Myocyte (in vitro differentiated cells): ENCODE data around the gene ARL4D. TPM values are rescaled to one million over a fixed set of nuclear protein-coding genes. Genes with fewer than 3 reads are reported as not detected.
"Not testable (repeated sequence)": the region's sequence is repeated elsewhere in the genome, so short reads cannot be mapped to it uniquely, and the experiment has no call there.

Experiments used
- DNase-seq: peaks from one replicate; pipeline ENCODE4 v3.0.0-alpha.2; 2012; ENCODE audit warnings: low read depth
- total RNA-seq: library from RNA; depleted of rRNA; stranded (reverse); fragments of >200 nt; gene quantifications from 2 replicates; pipeline ENCODE4 v1.2.3, GENCODE V29; 2014

ARL4D gene
- total RNA-seq, 1 donor from 2014 or later = 54.6 TPM

DNA sequence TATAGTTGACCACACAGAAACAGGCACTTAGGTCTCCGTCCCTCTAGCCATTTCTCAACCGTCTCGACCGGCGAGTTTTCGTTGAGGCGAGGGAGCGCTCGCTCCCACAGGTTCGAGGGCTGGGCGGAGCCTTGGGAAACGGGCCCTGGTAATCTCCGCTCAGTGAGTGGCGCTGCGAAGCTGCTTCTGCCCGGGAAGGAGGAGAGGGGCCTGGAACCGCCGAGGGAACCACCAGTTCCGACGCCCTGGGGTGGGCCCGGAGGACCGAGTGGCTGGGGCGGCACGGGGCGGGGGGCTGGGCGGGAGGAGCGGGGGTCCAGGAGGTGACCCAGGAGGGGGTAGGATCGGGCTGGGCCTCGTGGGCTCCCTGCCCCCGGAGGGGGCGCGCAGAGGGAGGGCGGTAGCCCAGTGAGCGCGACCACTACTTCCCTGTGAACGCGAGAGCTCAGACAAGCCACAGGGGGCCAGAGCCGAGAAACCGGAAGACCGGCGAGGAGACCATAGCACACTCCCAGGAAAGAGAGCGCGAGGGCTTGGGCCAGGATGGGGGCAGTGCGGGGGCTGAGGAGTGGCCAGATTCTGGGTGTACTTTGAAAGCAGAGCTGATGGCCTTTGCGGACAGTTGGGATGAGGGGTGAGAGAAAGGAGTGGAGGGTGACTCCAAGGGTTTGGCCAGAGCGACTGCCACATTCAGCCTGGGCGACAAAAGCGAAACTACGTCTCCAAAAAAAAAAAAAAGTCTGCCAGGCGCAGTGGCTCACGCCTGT, 29.9 kb upstream of the ARL4D start:
- DNase-seq = peak; percentile 86

DNA sequence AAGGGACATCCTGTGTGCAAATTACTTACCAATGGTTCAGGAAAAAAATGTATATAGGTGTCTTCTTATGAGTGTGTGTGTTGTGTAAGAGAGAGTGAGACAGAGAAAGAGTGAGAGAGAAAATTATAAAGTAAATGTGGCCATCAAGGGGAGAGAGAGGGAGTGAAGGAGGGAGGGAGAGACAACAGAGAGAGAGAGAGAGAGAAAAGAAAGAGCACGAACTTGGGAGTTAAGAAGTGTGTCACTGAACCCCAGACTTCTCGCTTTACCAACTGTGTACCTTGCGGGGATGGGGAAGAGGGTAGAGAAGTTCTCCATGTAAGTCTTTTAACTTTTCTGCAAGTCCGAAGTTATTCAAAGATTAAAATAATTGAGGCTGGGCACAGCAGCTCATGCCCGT, 28.8 kb upstream of the ARL4D start:
- DNase-seq = no peak

DNA sequence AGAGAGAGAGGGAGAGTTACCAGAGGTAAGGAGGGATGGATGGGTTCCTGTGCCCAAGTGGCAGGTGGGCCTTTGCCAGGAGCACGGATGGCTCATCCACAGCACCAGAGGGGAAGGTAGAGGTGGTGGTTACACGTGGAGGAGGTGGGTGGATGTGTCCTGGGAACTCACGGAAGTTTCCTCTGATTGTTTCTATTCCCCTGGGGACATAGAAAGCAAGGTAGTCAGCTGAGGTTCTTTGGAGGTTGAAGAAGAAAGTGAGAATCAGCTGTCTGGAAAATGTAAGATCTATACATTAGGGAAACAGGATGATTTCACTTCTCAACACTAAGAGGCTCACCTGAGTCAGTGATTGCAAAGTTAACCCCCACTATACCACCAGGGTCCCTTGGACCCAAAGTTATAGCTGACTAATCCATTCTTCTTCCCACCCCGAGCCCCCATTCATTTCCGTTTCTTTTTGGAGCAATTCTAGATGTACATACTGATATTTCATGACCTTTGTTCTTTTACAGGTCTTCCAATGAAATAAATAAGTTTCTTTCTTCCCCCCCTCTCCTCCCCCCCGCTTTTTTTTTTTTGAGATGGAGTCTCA, 27.5 kb upstream of the ARL4D start:
- DNase-seq = no peak

DNA sequence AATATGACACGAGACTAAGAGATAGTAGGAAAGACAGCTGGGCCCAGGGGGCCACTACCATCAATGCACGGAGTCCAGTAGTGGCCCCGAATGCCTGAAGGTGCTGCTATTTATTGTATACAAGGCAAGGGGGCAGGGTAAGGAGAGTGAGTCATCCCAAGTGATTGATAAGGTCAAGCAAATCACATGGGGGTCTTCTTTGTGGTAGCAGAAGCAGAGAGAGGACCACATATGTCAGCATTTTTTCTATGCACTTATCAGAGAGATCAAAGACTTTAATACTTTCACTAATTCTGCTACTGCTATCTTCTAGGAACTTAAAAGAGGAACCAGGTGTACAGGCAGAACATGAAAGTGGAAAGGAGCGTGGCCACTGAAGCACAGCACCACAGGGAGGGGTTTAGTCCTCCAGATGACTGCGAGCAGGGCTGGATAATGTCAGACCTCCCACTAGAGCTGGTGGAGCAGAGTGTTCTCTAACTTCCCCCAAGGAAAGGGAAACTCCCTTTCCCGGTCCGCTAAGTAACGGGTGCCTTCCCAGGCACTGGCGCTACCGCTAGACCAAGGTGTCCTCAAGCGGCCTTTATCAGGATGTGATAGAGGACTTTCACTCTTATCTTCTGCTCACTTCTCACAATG, 26.4 kb upstream of the ARL4D start:
- DNase-seq = no peak

DNA sequence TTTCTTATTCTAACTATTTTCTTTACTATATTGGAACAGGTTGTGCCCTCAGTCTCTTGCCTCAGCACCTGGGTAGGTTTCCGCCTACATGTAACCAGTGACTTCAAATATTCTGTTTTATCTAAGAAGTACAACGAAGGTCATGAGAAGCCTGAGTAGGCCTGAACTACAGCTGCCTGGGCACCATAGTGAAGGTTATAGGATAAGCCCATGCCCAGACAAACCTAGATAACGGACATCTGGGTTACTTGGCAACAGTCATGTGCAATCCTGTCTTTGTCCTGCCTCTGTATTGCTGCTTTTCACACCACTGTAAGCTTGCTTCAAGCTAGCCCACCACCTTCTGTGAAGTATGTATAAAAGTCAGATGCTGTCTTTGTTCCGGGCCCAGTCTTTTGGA, 25.4 kb upstream of the ARL4D start:
- DNase-seq = no peak

DNA sequence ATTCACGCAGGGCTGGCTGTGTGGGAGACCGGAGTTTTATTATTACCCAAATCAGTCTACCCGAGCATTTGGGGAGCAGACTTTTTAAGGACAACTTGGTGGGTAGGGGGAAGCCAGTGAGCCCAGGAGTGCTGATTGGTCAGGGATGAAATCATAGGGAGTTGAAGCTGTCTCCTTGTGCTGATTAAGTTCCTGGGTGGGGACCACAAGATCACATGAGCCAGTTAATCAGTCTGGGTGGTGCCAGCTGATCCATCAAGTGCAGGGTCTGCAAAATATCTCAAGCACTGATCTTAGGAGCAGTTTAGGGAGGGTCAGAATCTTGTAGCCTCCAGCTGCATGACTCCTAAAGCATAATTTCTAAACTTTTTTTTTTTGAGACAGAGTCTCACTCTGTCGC, 22.9 kb upstream of the ARL4D start:
- DNase-seq = not testable (repeated sequence)

DNA sequence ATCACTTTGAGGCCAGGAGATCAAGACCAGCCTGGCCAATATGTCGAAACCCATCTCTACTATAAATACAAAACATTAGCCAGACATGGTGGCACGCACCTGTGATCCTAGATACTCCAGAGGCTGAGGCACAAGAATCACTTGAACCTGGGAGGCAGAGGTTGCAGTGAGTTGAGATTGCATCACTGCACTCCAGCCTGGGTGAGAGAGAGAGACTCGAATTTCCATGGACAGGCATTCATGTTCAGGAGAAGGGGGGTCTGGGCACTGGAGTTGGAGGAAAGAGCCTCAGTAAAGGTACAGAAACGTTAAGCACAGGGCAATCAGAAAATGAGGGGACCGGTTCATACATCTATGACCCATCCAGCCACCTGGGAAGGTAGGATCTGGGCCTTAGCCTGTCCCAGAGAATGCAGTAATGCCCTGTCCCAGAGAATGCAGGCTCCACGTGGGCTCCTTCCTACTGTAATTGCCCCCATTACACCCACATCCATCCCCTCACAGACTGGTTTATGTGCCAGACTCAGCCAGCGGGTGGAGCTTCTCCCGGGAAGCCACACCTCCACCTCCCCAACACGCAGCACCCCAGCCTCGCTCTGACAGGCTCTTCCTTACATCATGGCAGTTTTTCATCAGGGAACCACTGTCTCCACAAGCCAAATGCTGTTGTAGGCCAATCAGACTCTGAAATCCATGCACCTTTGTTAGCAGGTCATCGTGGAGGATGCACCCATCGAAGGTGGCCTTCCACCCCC, 21.6 kb upstream of the ARL4D start:
- no peak for DNase-seq

DNA sequence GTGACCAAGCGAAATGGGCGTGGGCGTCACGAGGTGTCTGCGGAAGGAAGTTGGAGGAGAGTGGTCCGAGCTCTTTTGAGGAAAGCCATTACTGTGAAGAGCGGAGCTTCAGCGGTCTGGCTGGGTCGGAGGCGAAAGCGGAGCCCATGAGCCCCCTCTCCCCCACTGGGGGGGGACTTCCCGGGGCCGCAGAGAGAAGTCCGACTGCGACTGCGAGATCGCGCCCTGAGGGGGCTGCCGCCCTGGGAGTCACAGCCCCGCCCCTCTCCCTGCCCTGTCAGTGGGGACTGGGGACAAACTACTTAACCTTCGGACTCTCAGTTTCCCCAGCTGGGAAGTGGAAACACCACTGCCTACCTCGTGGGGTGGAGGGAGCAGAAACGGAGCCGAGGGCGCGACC, 20.0 kb upstream of the ARL4D start:
- DNase-seq = no peak

DNA sequence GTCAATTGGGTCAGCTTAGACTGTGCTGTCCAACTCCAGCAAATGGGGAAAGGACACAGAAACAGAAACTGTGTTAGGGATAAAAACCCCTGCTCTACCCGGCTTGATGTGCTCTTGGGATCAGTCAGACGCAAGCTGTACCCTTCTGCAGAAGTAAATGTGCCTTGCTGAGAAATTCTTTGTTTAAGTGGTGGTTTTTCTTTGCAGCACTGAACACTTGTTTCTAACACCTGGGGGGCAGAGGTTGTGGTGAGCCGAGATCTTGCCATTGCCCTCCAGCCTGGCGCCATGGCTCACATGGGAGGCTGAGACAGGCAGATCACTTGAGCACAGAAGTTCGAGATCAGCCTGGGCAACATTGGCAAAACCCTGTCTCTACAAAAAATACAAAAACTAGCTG, 18.5 kb upstream of the ARL4D start:
- DNase-seq = no peak

DNA sequence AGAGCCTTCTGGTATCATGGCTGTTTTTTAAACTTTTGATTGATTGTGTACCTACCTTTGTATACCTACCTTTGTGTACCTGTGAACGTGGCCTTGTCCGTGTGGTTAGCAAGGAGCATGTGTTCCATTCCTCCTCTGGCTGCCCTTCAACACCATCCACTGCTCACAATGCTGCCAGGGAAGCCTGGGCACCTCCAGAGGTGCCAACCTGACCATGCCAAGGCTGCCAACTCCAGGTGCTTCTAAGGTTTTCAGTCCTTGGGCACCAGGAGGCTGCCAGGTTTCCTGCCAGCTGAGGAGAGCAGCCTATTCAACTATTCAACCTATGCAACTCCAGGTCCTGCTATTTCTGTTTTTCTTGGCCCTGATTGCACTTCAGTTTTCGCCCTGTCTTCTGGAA, 17.6 kb upstream of the ARL4D start:
- DNase-seq = no peak

DNA sequence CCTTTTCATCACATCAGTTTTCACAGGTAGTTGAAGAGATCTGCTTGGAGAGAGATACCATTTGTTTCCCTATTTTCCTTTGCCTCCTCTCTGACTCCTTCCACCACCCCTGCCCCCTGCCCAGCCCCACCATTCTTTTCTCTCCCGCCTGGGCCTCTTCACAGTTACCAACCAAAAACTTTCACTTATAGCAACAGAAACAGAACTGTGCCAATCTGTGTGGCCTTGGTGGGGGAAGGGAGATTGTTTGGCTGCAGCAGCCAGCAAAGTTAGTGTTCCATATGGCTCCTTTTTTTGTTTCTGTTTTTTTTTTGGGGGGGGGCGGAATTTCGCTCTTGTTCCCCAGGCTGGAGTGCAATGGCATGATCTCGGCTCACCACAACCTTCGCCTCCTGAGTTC, 17.2 kb upstream of the ARL4D start:
- DNase-seq = no peak

DNA sequence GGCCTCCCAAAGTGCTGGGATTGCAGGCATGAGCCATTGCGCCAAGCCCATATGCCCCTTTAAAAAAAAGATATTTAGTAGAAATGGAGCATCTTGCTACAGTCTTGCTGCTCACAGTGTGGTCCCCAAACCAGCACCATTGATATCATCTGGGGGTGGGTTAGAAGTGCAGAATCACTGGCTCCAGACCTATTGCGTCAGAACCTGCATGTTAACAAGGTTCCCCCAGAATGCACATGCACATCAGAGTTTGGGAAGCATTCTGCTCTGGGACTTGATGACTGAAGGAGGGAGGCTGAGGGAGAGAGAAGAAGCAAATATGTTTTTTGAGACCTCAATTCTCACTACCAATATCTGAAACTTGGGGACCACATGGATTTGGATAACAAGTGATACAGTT, 16.0 kb upstream of the ARL4D start:
- no peak for DNase-seq

DNA sequence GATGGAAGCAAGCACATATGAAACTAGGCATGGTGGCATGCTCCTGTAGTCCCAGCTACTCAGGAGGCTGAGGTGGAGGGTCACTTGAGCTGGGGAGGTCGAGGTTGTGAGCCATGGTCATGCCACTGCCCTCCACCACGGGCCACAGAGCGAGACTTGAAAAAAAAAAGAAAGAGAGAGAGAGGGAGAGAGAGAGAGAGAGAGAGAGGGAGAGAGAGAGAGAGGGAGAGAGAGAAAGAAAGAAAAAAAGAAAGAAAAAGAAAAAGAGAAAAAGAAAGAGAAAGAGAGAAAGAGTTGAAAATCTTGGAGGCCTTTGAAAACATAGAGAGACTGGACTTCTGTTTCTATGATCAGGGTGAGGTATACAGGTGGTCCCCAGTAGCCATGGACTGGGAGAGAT, 15.4 kb upstream of the ARL4D start:
- no peak for DNase-seq

DNA sequence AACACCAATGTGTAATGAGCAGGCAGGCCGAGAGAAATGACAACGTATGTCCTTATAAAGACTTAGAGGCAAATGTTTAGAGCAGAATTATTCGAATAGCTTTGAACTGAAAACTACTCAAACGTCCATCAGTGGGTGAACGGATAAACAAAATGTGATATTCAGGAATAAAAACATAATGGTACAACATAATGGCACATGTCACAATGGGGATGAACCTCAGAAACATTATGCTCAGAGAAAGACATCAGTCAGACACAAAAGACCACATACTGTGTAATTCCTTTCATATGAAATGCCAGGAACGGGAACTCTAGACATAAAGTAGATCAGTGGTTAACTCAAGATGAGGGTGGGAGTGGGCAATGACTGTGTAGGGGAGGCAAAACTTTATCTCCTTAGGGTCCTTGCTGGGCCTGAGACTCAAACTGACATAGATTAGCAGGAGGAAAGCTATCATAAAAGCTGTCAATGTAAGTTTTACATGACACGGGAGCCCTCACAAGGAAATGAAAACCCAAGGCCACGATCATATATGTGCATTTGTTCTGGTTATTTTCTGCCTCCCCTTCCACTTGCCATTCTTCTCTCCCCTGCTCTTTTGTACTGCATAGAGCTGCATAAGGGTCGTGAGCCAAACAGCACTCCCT, 14.8 kb upstream of the ARL4D start:
- DNase-seq = no peak

DNA sequence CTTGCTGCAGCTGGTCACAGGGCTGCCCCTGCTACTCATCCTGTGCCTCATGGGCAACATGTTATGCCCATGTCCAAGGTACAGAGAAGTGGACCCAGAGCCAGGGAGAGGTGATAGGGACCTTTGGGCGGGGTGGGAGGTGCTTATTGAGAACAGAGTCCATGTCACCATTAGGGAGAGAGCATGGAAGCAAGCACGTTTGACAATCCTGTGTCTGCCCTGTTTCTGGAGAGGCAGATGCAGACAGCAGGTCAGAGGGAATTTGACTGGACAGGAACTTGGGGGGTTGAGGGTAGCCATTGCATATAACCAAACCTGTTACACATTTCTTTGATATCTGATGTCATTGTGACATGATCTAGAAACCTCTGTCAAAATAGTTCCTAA, 14.3 kb upstream of the ARL4D start:
- DNase-seq = no peak

DNA sequence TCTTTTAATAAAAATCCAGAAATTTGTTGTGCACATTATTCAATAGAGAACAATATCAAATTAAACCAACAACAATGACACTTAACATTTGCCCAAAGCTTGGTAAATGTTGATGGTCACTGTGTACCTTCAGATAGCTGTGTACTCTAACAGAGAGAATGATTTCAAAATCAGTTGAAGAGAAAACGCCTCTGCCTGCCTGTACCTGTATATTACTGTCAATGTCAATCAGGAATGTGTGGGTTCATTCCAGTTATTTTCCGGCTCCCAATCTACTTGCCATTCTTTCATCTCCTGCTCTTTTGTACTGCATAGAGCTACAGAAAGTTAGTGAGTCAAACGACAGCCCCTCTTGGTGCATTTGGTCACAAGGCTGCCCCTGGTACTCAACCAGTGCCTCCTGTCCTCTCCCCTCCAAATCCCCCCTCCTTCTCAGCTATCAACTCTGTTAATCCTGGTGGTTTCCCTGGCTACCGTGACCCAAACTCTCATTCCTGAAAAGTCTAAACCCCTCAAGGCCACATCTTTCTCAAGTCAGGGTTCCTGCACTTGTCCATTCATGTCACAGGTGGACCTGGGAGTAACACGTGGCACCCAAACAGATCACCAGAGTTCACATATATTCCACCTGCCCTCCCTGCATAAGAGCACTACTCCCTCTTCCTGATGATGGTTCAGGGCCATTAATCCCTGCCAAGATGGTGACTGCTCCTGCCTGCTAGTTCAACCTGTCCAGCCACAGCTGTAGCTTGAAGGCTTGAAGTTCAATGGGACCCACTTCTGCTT, 13.6 kb upstream of the ARL4D start:
- no peak for DNase-seq

DNA sequence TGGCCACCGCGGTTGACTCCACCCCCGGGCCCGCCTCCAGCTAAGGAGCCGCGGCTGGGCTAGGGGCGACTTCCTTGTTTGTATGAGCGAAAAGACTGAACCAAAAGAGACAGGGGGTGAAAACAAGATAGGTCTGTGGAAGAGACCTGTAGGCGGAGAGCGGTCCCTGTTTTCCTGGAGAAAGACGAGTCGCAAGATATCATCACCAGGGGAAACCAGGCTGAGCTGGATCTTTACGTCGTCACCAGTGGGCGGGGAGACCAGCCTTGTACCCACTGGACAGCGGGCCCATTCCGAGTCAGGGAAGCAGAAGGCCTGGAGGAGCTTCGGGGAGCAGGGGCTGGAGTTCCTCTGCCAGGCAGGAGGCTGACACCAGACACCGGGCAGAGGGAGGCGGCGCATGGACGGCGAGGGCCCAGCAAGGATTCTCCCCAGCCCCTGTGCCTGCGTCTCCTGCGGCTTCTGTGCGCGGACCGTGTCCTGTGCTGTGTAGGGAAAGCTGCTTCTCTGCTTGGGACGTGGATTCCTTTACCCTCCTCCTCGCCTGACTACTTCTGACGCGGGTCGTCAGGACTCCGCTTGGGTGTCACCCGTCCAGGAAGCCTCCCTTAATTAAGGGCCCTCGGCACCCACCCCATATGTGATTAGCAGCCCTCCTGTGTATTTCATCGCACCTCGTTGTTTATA, 10.3 kb upstream of the ARL4D start:
- DNase-seq = peak; percentile 94

DNA sequence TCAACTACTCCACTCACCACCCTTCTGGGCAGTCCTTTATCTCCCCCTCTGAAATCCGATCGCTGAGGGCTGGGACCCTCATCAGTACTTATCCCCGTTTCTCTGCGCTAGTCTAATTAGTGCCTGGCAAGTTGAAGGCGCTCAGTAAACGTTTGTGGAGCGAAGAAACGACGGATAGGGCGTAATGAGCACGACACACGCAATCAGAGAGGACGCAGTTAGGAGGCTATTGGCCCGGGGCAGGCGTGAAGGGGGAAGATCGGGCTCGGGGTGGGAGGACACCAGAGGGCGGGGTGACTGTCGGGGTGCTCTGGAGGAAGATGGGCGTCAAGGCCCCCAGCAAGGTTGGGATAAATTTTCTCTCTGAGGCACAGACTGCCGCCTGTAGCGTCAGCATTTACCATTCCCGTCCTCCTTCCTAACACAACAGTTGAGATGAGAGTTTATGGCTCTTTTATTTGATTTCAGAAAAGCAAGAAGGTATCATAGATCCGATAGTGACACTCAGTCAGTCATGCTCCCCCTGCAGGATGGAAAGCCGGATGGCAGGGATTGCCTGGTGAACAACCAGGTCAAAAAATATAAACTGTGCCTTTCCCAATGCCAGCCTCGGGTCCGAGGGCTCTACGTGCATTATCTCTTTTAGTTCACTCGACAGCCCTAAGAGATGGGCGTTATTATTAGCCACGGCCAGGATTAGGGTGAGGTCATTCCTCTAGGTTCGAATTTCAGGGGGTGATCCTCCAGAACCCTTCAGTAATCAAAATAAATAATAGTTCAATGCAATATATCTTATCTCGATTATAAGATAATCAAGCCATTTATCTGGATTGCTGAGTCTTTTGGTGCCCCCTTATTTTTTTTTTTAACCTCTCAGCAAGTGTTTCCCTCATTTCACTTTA, 9.5 kb upstream of the ARL4D start:
- peak; percentile 88 for DNase-seq

DNA sequence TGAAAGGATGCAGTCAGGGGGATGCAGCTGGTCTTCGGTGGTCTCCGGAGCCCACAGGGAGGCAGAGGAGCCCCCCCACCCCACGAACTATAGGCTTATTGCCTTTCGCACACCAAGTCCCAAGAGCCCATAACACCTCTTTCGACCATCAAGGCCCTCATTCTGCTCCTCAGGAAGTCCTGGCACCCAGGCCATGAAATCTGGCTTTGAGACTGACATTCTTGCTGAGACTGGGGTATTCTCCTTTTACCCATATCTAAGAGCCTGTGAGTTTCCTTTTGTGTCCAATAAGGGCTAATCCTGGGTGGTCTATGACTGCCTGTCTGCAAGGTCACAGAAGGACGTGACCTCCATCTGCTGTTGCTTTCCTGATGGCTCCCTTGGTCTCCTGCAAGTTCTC, 6.4 kb upstream of the ARL4D start:
- DNase-seq = no peak
